Progenitor cell of endocrine pancreas (in vitro differentiated cells): ENCODE measurements around the gene TOMM22. TPM values are rescaled to one million over a fixed set of nuclear protein-coding genes. Genes with fewer than 3 reads are reported as not detected.
A peak's percentile ranks its signal among the peaks of the same experiment; 100 is the strongest.

Source experiments
- DNase-seq: peaks from one replicate; pipeline ENCODE4 v3.0.0; 2021; ENCODE audit warnings: low spot score; ENCODE audit not compliant: unreplicated experiment
- H3K27ac Mint-ChIP-seq: 2 replicates; pipeline ENCODE4 v1.8.0; 2021; ENCODE audit warnings: mild to moderate bottlenecking, moderate library complexity, mixed read lengths
- H3K27me3 Mint-ChIP-seq: 2 replicates; pipeline ENCODE4 v1.8.0; 2021; ENCODE audit warnings: mixed read lengths
- H3K36me3 Mint-ChIP-seq: 2 replicates; pipeline ENCODE4 v1.8.0; 2022; ENCODE audit warnings: mixed read lengths; ENCODE audit not compliant: insufficient read depth
- H3K4me1 Mint-ChIP-seq: 2 replicates; pipeline ENCODE4 v1.8.0; 2021; ENCODE audit warnings: low read depth, mixed read lengths
- H3K4me3 Mint-ChIP-seq: 2 replicates; pipeline ENCODE4 v1.8.0; 2021; ENCODE audit warnings: low read depth, mild to moderate bottlenecking, moderate library complexity, mixed read lengths
- H3K9me3 Mint-ChIP-seq: 2 replicates; pipeline ENCODE4 v1.8.0; 2021; ENCODE audit warnings: low read depth, mixed read lengths
- CTCF ChIP-seq: fragments of 200-600 bp; sonication (generic); IDR thresholded peaks from one replicate; pipeline ENCODE4 v1.5.0; 2021; ENCODE audit warnings: antibody characterized with exemption, mild to moderate bottlenecking; ENCODE audit not compliant: unreplicated experiment
- total RNA-seq: library from RNA; stranded (reverse); gene quantifications from 2 replicates; pipeline ENCODE4 v1.2.1, GENCODE V29; 2021

The TOMM22 gene
- total RNA-seq, 1 donor from 2014 or later = 68.7 TPM

GRCh38 chr22:38728871-38729796 lies 47.4 kb downstream of the TOMM22 start:
- TF ChIP-seq CTCF = no peak
- Mint-ChIP-seq H3K27ac (no peak overlapping the region), H3K4me3 (no peak overlapping the region), H3K27me3 (no peaks in the 10 kb centered on the region), H3K36me3 (peaks cover 17% of the 10 kb centered on the region), H3K9me3 (no peaks in the 10 kb centered on the region), H3K4me1 (peaks cover 3% of the 10 kb centered on the region)
- no peak for DNase-seq

GRCh38 chr22:38729946-38730345 lies 48.2 kb downstream of the TOMM22 start:
- H3K4me1 Mint-ChIP-seq = peaks cover 3% of the 10 kb centered on the region
- no peak for TF ChIP-seq CTCF
- H3K9me3 Mint-ChIP-seq = no peaks in the 10 kb centered on the region
- no peak overlapping the region for H3K4me3 Mint-ChIP-seq
- peaks cover 16% of the 10 kb centered on the region for H3K36me3 Mint-ChIP-seq
- H3K27ac Mint-ChIP-seq = no peak overlapping the region
- no peak for DNase-seq
- no peaks in the 10 kb centered on the region for H3K27me3 Mint-ChIP-seq

- Mint-ChIP-seq H3K27ac (no peak overlapping the region), H3K9me3 (no peaks in the 10 kb centered on the region), H3K4me1 (peaks cover 3% of the 10 kb centered on the region), H3K36me3 (peaks cover 11% of the 10 kb centered on the region), H3K27me3 (no peaks in the 10 kb centered on the region), H3K4me3 (no peak overlapping the region)
- no peak for TF ChIP-seq CTCF
- no peak for DNase-seq
Measured at GRCh38 chr22:38730411-38730871, 48.7 kb downstream of the TOMM22 start.

GRCh38 chr22:38731703-38732161 lies 50.0 kb downstream of the TOMM22 start:
- H3K27ac Mint-ChIP-seq = no peak overlapping the region
- no peak for TF ChIP-seq CTCF
- H3K9me3 Mint-ChIP-seq = no peaks in the 10 kb centered on the region
- H3K36me3 Mint-ChIP-seq = peaks cover 10% of the 10 kb centered on the region
- no peak overlapping the region for H3K4me3 Mint-ChIP-seq
- no peaks in the 10 kb centered on the region for H3K27me3 Mint-ChIP-seq
- DNase-seq = no peak
- peaks cover 3% of the 10 kb centered on the region for H3K4me1 Mint-ChIP-seq

- DNase-seq = no peak
- Mint-ChIP-seq H3K36me3 (peaks cover 10% of the 10 kb centered on the region), H3K9me3 (no peaks in the 10 kb centered on the region), H3K27ac (peak overlapping the region; percentile 29), H3K4me3 (no peak overlapping the region), H3K4me1 (peaks cover 3% of the 10 kb centered on the region), H3K27me3 (no peaks in the 10 kb centered on the region)
- TF ChIP-seq CTCF = no peak
Measured at GRCh38 chr22:38732251-38732815, 50.6 kb downstream of the TOMM22 start.
